ENCODE measurements around the gene CCDC184.
"Not testable (repeated sequence)": the region's sequence is repeated elsewhere in the genome, so short reads cannot be mapped to it uniquely, and the experiment has no call there.

Gene CCDC184

GRCh38 chr12:48183091-48183875 is at the start of gene CCDC184:
Gene CCDC184, plus strand, starts transcription at chr12:48183644. Its CDS starts 479 bp downstream, at chr12:48184123.
- DNase-seq (ENCODE audit: low read depth), result peak; percentile 73

GRCh38 chr12:48135027-48135426 is 48.4 kb upstream of the CCDC184 start:
- DNase-seq (ENCODE audit: low read depth), result no peak

- DNase-seq (ENCODE audit: low read depth), result no peak
Measured at GRCh38 chr12:48142818-48143674, 40.4 kb upstream of the CCDC184 start.

- no peak for DNase-seq (ENCODE audit: low read depth)
Measured at GRCh38 chr12:48143898-48144297, 39.5 kb upstream of the CCDC184 start.

GRCh38 chr12:48145981-48146380 is 37.5 kb upstream of the CCDC184 start:
- DNase-seq (ENCODE audit: low read depth), result no peak

GRCh38 chr12:48151103-48151771 is 32.2 kb upstream of the CCDC184 start:
- no peak for DNase-seq (ENCODE audit: low read depth)

GRCh38 chr12:48155786-48156185 is 27.7 kb upstream of the CCDC184 start:
- not testable (repeated sequence) for DNase-seq (ENCODE audit: low read depth)

- no peak for DNase-seq (ENCODE audit: low read depth)
Measured at GRCh38 chr12:48156652-48157017, 26.8 kb upstream of the CCDC184 start.

GRCh38 chr12:48157018-48157888 is 26.2 kb upstream of the CCDC184 start, which contains the start of gene ASB8:
Gene ASB8, minus strand, starts transcription at chr12:48157515. Its CDS starts 4,019 bp downstream, at chr12:48153496.
- peak; percentile 98 for DNase-seq (ENCODE audit: low read depth)

- DNase-seq (ENCODE audit: low read depth), result no peak
Measured at GRCh38 chr12:48157889-48158370, 25.5 kb upstream of the CCDC184 start.

GRCh38 chr12:48160046-48160445 is 23.4 kb upstream of the CCDC184 start:
- no peak for DNase-seq (ENCODE audit: low read depth)

GRCh38 chr12:48160807-48161206 is 22.6 kb upstream of the CCDC184 start:
- DNase-seq (ENCODE audit: low read depth), result no peak

- no peak for DNase-seq (ENCODE audit: low read depth)
Measured at GRCh38 chr12:48163150-48163747, 20.2 kb upstream of the CCDC184 start.

GRCh38 chr12:48164451-48164850 is 19.0 kb upstream of the CCDC184 start:
- no peak for DNase-seq (ENCODE audit: low read depth)

GRCh38 chr12:48165089-48165981 is 18.1 kb upstream of the CCDC184 start:
- DNase-seq (ENCODE audit: low read depth), result peak; percentile 55

GRCh38 chr12:48169011-48169410 is 14.4 kb upstream of the CCDC184 start:
- no peak for DNase-seq (ENCODE audit: low read depth)

- DNase-seq (ENCODE audit: low read depth), result no peak
Measured at GRCh38 chr12:48175613-48176416, 7.6 kb upstream of the CCDC184 start.

GRCh38 chr12:48176417-48176751 is 7.1 kb upstream of the CCDC184 start:
- no peak for DNase-seq (ENCODE audit: low read depth)

- DNase-seq (ENCODE audit: low read depth), result no peak
Measured at GRCh38 chr12:48177982-48178381, 5.5 kb upstream of the CCDC184 start.

Measured in fibroblast of the conjunctiva (primary cell).